HepG2 (cell line): ENCODE results near the gene PRSS36. TPM values are rescaled to one million over a fixed set of nuclear protein-coding genes. Genes with fewer than 3 reads are reported as not detected.
A peak's percentile ranks its signal among the peaks of the same experiment; 100 is the strongest.

ENCODE experiments used
- HCFC1 ChIP-seq: fragments of 150-350 bp; IDR thresholded peaks from 2 replicates; pipeline ENCODE4 v1.6.1; 2014; ENCODE audit warnings: low read depth, low read length
- KDM2A ChIP-seq: sonication (generic); formaldehyde crosslinking; IDR thresholded peaks from 2 replicates; pipeline ENCODE4 v1.4.0; 2020; ENCODE audit warnings: low read depth, missing genetic modification reagents, borderline replicate concordance
- MEIS2 ChIP-seq: sonication (generic); formaldehyde crosslinking; IDR thresholded peaks from 2 replicates; pipeline ENCODE4 v1.9.0; 2021; ENCODE audit warnings: mild to moderate bottlenecking, missing genetic modification reagents
- MIER3 ChIP-seq: IDR thresholded peaks from 2 replicates; pipeline ENCODE4 v1.6.1; 2016; ENCODE audit warnings: missing compliant biosample characterization, borderline replicate concordance
- NCOA5 ChIP-seq: sonication (generic); formaldehyde crosslinking; IDR thresholded peaks from 2 replicates; pipeline ENCODE4 v1.4.0; 2020; ENCODE audit warnings: missing genetic modification reagents
- NFAT5 ChIP-seq: sonication (generic); formaldehyde crosslinking; IDR thresholded peaks from 2 replicates; pipeline ENCODE4 v1.4.0; 2020; ENCODE audit warnings: missing genetic modification reagents
- NKX3-1 ChIP-seq: sonication (generic); formaldehyde crosslinking; IDR thresholded peaks from 2 replicates; pipeline ENCODE4 v1.5.0; 2020; ENCODE audit warnings: missing genetic modification reagents
- NR2F1 ChIP-seq, 2 experiments: fragments of 450-650 bp in 1 of 2; formaldehyde crosslinking in 1 of 2; IDR thresholded peaks; 2 replicates each; pipeline versions ENCODE4 v1.5.0 to v1.6.1; 2016 to 2020; ENCODE audit warnings: mild to moderate bottlenecking in 1 of 2, missing compliant biosample characterization in 1 of 2, missing genetic modification reagents in 1 of 2, moderate library complexity in 1 of 2
- RCOR2 ChIP-seq: IDR thresholded peaks from 2 replicates; pipeline ENCODE4 v1.6.1; 2016; ENCODE audit warnings: missing biosample characterization, missing genetic modification reagents
- SMARCC2 ChIP-seq: fragments of 450-650 bp; IDR thresholded peaks from 2 replicates; pipeline ENCODE4 v1.6.1; 2017; ENCODE audit warnings: antibody characterized with exemption, mild to moderate bottlenecking
- SRF ChIP-seq: IDR thresholded peaks from 2 replicates; pipeline ENCODE4 v1.6.1; 2011; ENCODE audit warnings: mild to moderate bottlenecking, low read depth, low read length, moderate library complexity
- ZNF33A ChIP-seq: sonication (generic); formaldehyde crosslinking; IDR thresholded peaks from 2 replicates; pipeline ENCODE4 v1.5.1; 2020; ENCODE audit warnings: missing genetic modification reagents, mild to moderate bottlenecking, moderate library complexity, borderline replicate concordance
- ZNF407 ChIP-seq: sonication (generic); formaldehyde crosslinking; IDR thresholded peaks from one replicate; pipeline ENCODE4 v1.5.1; 2020; ENCODE audit warnings: mild to moderate bottlenecking, missing genetic modification reagents; ENCODE audit errors: not compliant biosample characterization
- ZNF432 ChIP-seq: sonication (generic); formaldehyde crosslinking; IDR thresholded peaks from 2 replicates; pipeline ENCODE4 v1.5.0; 2020; ENCODE audit warnings: missing genetic modification reagents, mild to moderate bottlenecking, borderline replicate concordance
- ZNF737 ChIP-seq: sonication (generic); formaldehyde crosslinking; IDR thresholded peaks from 2 replicates; pipeline ENCODE4 v1.5.0; 2020; ENCODE audit warnings: missing genetic modification reagents, mild to moderate bottlenecking, borderline replicate concordance
- ZNF772 ChIP-seq: sonication (generic); formaldehyde crosslinking; IDR thresholded peaks from 2 replicates; pipeline ENCODE4 v1.5.0; 2020; ENCODE audit warnings: mild to moderate bottlenecking, missing genetic modification reagents
- ZNF83 ChIP-seq: sonication (generic); formaldehyde crosslinking; IDR thresholded peaks from 2 replicates; pipeline ENCODE4 v1.4.0; 2020; ENCODE audit warnings: missing genetic modification reagents, mild to moderate bottlenecking, borderline replicate concordance
- polyA plus RNA-seq, 8 experiments: library from polyadenylated mRNA; depleted of rRNA in 3 of 8; stranded (reverse) in 7 of 8; unstranded in 1 of 8; fragments of >200 nt; fragmentation: Illumina TruSeq in 4 of 8; extraction: Trizol in 4 of 8; gene quantifications; 2 replicates each; pipeline versions ENCODE4 v1.2.1 to v1.2.3, GENCODE V29; 2011 to 2016; ENCODE audit warnings: low read depth in 4 of 8, missing spikeins in 1 of 8, mixed read lengths in 1 of 8; ENCODE audit not compliant: insufficient read depth in 1 of 8
- total RNA-seq, 5 experiments: library from RNA; depleted of rRNA; stranded (reverse); fragments of >200 nt; fragmentation: Illumina TruSeq; extraction: Trizol; gene quantifications; 2 replicates each; pipeline ENCODE4 v1.2.3, GENCODE V29; 2016; ENCODE audit warnings: low read depth in 1 of 5

The PRSS36 gene
- total and polyA plus RNA-seq, 2 of the 13 experiments (the other 11 are each of a cell fraction or from before 2014, with no cell fraction given): 1.5 to 2.1 TPM

DNA sequence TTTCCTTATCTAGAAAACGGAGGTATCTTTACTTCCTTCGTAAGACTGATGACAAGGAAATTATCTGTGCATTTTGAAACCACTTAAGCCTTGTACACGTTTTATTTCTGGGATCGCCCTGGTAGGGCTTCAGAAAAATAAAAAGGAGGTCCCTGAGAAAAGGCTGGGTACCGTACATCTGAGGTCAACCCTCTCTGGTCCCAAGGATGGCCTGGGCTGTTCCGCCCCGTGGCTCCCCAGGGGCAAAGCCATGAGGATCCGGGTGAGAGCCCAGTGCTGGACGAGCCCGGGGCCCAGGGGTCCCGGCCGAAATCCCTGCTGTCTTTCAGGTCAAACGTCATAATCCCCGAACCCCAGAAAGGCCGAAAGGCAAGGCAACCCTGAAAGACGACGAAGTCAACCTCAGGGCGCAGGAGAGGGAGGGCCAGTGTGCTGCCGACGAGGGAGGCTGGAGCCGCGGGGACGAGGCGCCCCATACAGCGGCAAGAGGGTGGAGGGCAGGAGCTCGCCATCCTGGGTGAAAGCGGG is 29.4 kb upstream of the PRSS36 start (continued):
- TF ChIP-seq ZNF33A (no peak), ZNF407 (CRISPR knock-in tag) (no peak), ZNF83 (CRISPR knock-in tag) (0 out of 2 replicates have a peak, but pooled peaks have one; percentile 35), NKX3-1 (CRISPR knock-in tag) (no peak; the same call in 1 of the 2 replicates), SRF (no peak), MIER3 (CRISPR knock-in tag) (no peak), ZNF772 (no peak), MEIS2 (CRISPR knock-in tag) (peak; percentile 16; the same call in 1 of the 2 replicates), NCOA5 (CRISPR knock-in tag) (no peak), RCOR2 (CRISPR knock-in tag) (0 out of 2 replicates have a peak, but pooled peaks have one; percentile 5), NR2F1 (CRISPR knock-in tag; IDR thresholded peaks at IDR 0.05) (no peak; a peak in 1 of 4 replicates), ZNF432 (no peak), SMARCC2 (no peak), KDM2A (no peak), NFAT5 (CRISPR knock-in tag) (no peak), HCFC1 (no peak), ZNF737 (CRISPR knock-in tag) (no peak)
